Panc1 (cell line): ENCODE measurements around the gene MIXL1.

Experiments
- CTCF ChIP-seq: fragments of 450-650 bp; IDR thresholded peaks from 2 replicates; pipeline ENCODE4 v1.5.1; 2017; ENCODE audit warnings: mild to moderate bottlenecking
- POLR2AphosphoS5 ChIP-seq: IDR thresholded peaks from 2 replicates; pipeline ENCODE4 v1.6.1; 2012; ENCODE audit warnings: mild to moderate bottlenecking, low read depth, low read length, moderate library complexity
- REST ChIP-seq, 2 experiments: IDR thresholded peaks; 2 replicates each; pipeline ENCODE4 v1.6.1; 2011 to 2012; ENCODE audit warnings: low read depth in 2 of 2, control low read depth in 1 of 2, low read length in 1 of 2, mild to moderate bottlenecking in 1 of 2, moderate library complexity in 1 of 2; ENCODE audit not compliant: insufficient read depth in 1 of 2
- TCF7L2 ChIP-seq: IDR thresholded peaks from 2 replicates; pipeline ENCODE4 v1.6.1; 2011; ENCODE audit warnings: mild to moderate bottlenecking, low read depth, low read length, inconsistent platforms

- TF ChIP-seq CTCF (no peak), POLR2AphosphoS5 (no peak), REST (IDR thresholded peaks at IDR 0.05; ENCODE audit: insufficient read depth in 1 of 2, low read depth in 2 of 2, low read length in 1 of 2) (no peak), TCF7L2 (no peak)
Observed at GRCh38 chr1:226187380-226187779, 36.1 kb upstream of the MIXL1 start.
